Right cardiac atrium (tissue), 5 donors: Measurements from ENCODE around the gene TTC8. TPM values are rescaled to one million over a fixed set of nuclear protein-coding genes. Genes with fewer than 3 reads are reported as not detected.

Experiments
- ATAC-seq, 2 donors: fragments of 200-7000 bp; cut with Tn5 transposase; one replicate each; pipeline versions ENCODE4 v1.8.0 to v1.9.1; 2020; ENCODE audit warnings: moderate library complexity in 2 of 2, mild to moderate bottlenecking in 1 of 2
- DNase-seq, 3 donors: peaks; one replicate each; pipeline ENCODE4 v3.0.0-alpha.2; 2020
- H3K27ac ChIP-seq: one replicate; pipeline ENCODE4 v1.5.1; 2013; ENCODE audit warnings: mild to moderate bottlenecking, low read length, control low read depth, moderate library complexity
- H3K27me3 ChIP-seq: one replicate; pipeline ENCODE4 v1.6.1; 2013; ENCODE audit not compliant: control insufficient read depth, insufficient read depth
- H3K4me1 ChIP-seq: one replicate; pipeline ENCODE4 v1.6.1; 2013; ENCODE audit warnings: low read length; ENCODE audit not compliant: control insufficient read depth, insufficient read depth
- H3K4me3 ChIP-seq: one replicate; pipeline ENCODE4 v1.5.1; 2013; ENCODE audit warnings: low read length, control low read depth
- H3K9me3 ChIP-seq: one replicate; pipeline ENCODE4 v1.6.1; 2013; ENCODE audit warnings: low read length; ENCODE audit not compliant: control insufficient read depth
- WGBS: extraction: QIAGEN DNeasy Blood & Tissue Kit; methylation state at CpG from one replicate; pipeline ENCODE4 v1.1.7; 2013; 5-methylcytosine and 5-hydroxymethylcytosine counted together
- intact Hi-C, 4 donors: fragments of 100-400 bp; cut with DNase I; formaldehyde crosslinking; loops; one replicate each; pipeline versions ENCODE4 v1.11.0 to v1.14.0; 2022 to 2023
- polyA plus RNA-seq: library from polyadenylated mRNA; stranded (reverse); fragments of 200-250 nt; gene quantifications from one replicate; pipeline ENCODE4 v1.2.3, GENCODE V29; 2013
- total RNA-seq, 4 donors: library from RNA; stranded (reverse); fragmentation: NEBNext Ultra II Directional; extraction: Animal tissue kit (Norgen Biotek cat#: 25700); gene quantifications; one replicate each; pipeline ENCODE4 v1.2.1, GENCODE V29; 2021
- donor health status: healthy with polysubstance abuse.
- donor health status: DM: no; HTN: yes; CAD: no.
- donor health status: DM: no; HTN: no; CAD: no.
- donor health status: DM: no; HTN: yes; CAD: no; lungs with severe emphysema.
- donor health status: DM: yes; HTN: yes; CAD: no.

The TTC8 gene
- total and polyA plus RNA-seq, 5 donors = 7.4 to 12.9 (median 10.8) TPM

GRCh38 chr14:88866305-88866704, 41.9 kb downstream of the TTC8 start:
- no peak overlapping the region for H3K27ac ChIP-seq
- intact Hi-C loops = no loop called here
- no peak for DNase-seq
- ATAC-seq = no peak
- H3K9me3 ChIP-seq = no peaks in the 10 kb centered on the region
- H3K4me1 ChIP-seq = no peaks in the 10 kb centered on the region
- H3K4me3 ChIP-seq = no peak overlapping the region
- 80% methylated on average over 3 of the region's 3 CpGs for WGBS
- no peaks in the 10 kb centered on the region for H3K27me3 ChIP-seq

- H3K27ac ChIP-seq = no peak overlapping the region
- intact Hi-C loops = no loop called here
Observed at GRCh38 chr14:88868558-88869159, 44.2 kb downstream of the TTC8 start.

GRCh38 chr14:88870777-88871176, 46.3 kb downstream of the TTC8 start:
- H3K4me3 ChIP-seq = no peak overlapping the region
- DNase-seq = no peak
- H3K27me3 ChIP-seq = no peaks in the 10 kb centered on the region
- 90% methylated on average over 7 of the region's 7 CpGs for WGBS
- no peak overlapping the region for H3K27ac ChIP-seq
- intact Hi-C loops = no loop called here
- no peaks in the 10 kb centered on the region for H3K4me1 ChIP-seq
- no peaks in the 10 kb centered on the region for H3K9me3 ChIP-seq
- no peak for ATAC-seq

More at GRCh38 chr14:88868558-88869159, 44.2 kb downstream of the TTC8 start:
- Histone ChIP-seq H3K4me3 (no peak overlapping the region), H3K27me3 (no peaks in the 10 kb centered on the region), H3K4me1 (no peaks in the 10 kb centered on the region), H3K9me3 (no peaks in the 10 kb centered on the region)
- ATAC-seq = no peak
- DNase-seq = no peak

GRCh38 chr14:88871429-88871828, 47.0 kb downstream of the TTC8 start:
- H3K27ac ChIP-seq = no peak overlapping the region
- H3K4me1 ChIP-seq = no peaks in the 10 kb centered on the region
- H3K27me3 ChIP-seq = no peaks in the 10 kb centered on the region
- H3K9me3 ChIP-seq = no peaks in the 10 kb centered on the region
- DNase-seq (no peak), ATAC-seq (no peak)
- intact Hi-C loops = no loop called here
- H3K4me3 ChIP-seq = no peak overlapping the region
- 84% methylated on average over 3 of the region's 3 CpGs for WGBS

- no peak overlapping the region for H3K27ac ChIP-seq
- DNase-seq (no peak), ATAC-seq (no peak)
- no peaks in the 10 kb centered on the region for H3K4me1 ChIP-seq
- no peaks in the 10 kb centered on the region for H3K27me3 ChIP-seq
- intact Hi-C loops = no loop called here
- H3K9me3 ChIP-seq = no peaks in the 10 kb centered on the region
- WGBS = 66% methylated on average over 3 of the region's 3 CpGs
- H3K4me3 ChIP-seq = no peak overlapping the region
Observed at GRCh38 chr14:88872976-88873375, 48.5 kb downstream of the TTC8 start.

GRCh38 chr14:88877192-88877591, 52.7 kb downstream of the TTC8 start:
- WGBS = 98% methylated on average over 2 of the region's 2 CpGs
- DNase-seq (no peak), ATAC-seq (no peak)
- H3K4me1 ChIP-seq = no peaks in the 10 kb centered on the region
- H3K4me3 ChIP-seq = no peak overlapping the region
- no peaks in the 10 kb centered on the region for H3K27me3 ChIP-seq
- H3K9me3 ChIP-seq = no peaks in the 10 kb centered on the region
- intact Hi-C loops = no loop called here
- no peak overlapping the region for H3K27ac ChIP-seq

GRCh38 chr14:88879022-88879421, 54.6 kb downstream of the TTC8 start:
- ATAC-seq = no peak
- intact Hi-C loops = no loop called here
- WGBS = 69% methylated on average over 4 of the region's 4 CpGs

GRCh38 chr14:88882236-88882635, 57.8 kb downstream of the TTC8 start:
- Histone ChIP-seq H3K27me3 (no peaks in the 10 kb centered on the region), H3K27ac (no peak overlapping the region), H3K4me1 (no peaks in the 10 kb centered on the region), H3K4me3 (no peak overlapping the region), H3K9me3 (no peaks in the 10 kb centered on the region)
- ATAC-seq (no peak), DNase-seq (no peak)
- intact Hi-C loops = no loop called here
- WGBS = 82% methylated on average over 1 of the region's 1 CpG

More at GRCh38 chr14:88879022-88879421, 54.6 kb downstream of the TTC8 start:
- Histone ChIP-seq H3K4me3 (no peak overlapping the region), H3K9me3 (no peaks in the 10 kb centered on the region), H3K27me3 (no peaks in the 10 kb centered on the region), H3K4me1 (no peaks in the 10 kb centered on the region), H3K27ac (no peak overlapping the region)
- DNase-seq = no peak

- H3K4me3 ChIP-seq = no peak overlapping the region
- no peak for DNase-seq
- no peaks in the 10 kb centered on the region for H3K9me3 ChIP-seq
- intact Hi-C loops = no loop called here
- no peaks in the 10 kb centered on the region for H3K4me1 ChIP-seq
- no peaks in the 10 kb centered on the region for H3K27me3 ChIP-seq
- ATAC-seq = no peak
- no peak overlapping the region for H3K27ac ChIP-seq
- 86% methylated on average over 4 of the region's 4 CpGs for WGBS
Observed at GRCh38 chr14:88895116-88895515, 70.7 kb downstream of the TTC8 start.

GRCh38 chr14:88901189-88901588, 76.7 kb downstream of the TTC8 start:
- intact Hi-C loops = no loop called here
- peaks cover 2% of the 10 kb centered on the region for H3K4me1 ChIP-seq
- H3K27me3 ChIP-seq = no peaks in the 10 kb centered on the region
- no peak overlapping the region for H3K27ac ChIP-seq
- no peak for ATAC-seq
- H3K4me3 ChIP-seq = no peak overlapping the region
- 58% methylated on average over 4 of the region's 4 CpGs for WGBS
- no peak for DNase-seq
- no peaks in the 10 kb centered on the region for H3K9me3 ChIP-seq

GRCh38 chr14:88901991-88902390, 77.5 kb downstream of the TTC8 start:
- H3K9me3 ChIP-seq = no peaks in the 10 kb centered on the region
- H3K4me3 ChIP-seq = no peak overlapping the region
- no peak overlapping the region for H3K27ac ChIP-seq
- intact Hi-C loops = no loop called here
- H3K4me1 ChIP-seq = peaks cover 2% of the 10 kb centered on the region
- H3K27me3 ChIP-seq = no peaks in the 10 kb centered on the region
- 68% methylated on average over 3 of the region's 3 CpGs for WGBS
- ATAC-seq (no peak), DNase-seq (no peak)

GRCh38 chr14:88902850-88903249, 78.4 kb downstream of the TTC8 start:
- intact Hi-C loops = no loop called here
- H3K27ac ChIP-seq = no peak overlapping the region
- ATAC-seq = no peak
- no peak for DNase-seq
- H3K27me3 ChIP-seq = no peaks in the 10 kb centered on the region
- WGBS = 100% methylated on average over 1 of the region's 1 CpG
- H3K4me3 ChIP-seq = no peak overlapping the region
- peaks cover 2% of the 10 kb centered on the region for H3K4me1 ChIP-seq
- no peaks in the 10 kb centered on the region for H3K9me3 ChIP-seq
